ENCODE data around the gene FBXL13.
"Not testable (repeated sequence)": the region's sequence is repeated elsewhere in the genome, so short reads cannot be mapped to it uniquely, and the experiment has no call there.

The FBXL13 gene

GRCh38 chr7:103020876-103021275, 53.7 kb downstream of the FBXL13 start:
- not testable (repeated sequence) for DNase-seq

- DNase-seq, result not testable (repeated sequence)
Measured at GRCh38 chr7:103018295-103018694, 56.3 kb downstream of the FBXL13 start.

- DNase-seq, result no peak
Measured at GRCh38 chr7:103011650-103012049, 62.9 kb downstream of the FBXL13 start.

- DNase-seq, result no peak
Measured at GRCh38 chr7:103010211-103010610, 64.4 kb downstream of the FBXL13 start.

GRCh38 chr7:103009466-103010185, 65.0 kb downstream of the FBXL13 start:
- DNase-seq, result no peak

- DNase-seq, result no peak
Measured at GRCh38 chr7:103003004-103003403, 71.6 kb downstream of the FBXL13 start.

- no peak for DNase-seq
Measured at GRCh38 chr7:103001210-103001609, 73.4 kb downstream of the FBXL13 start.

GRCh38 chr7:102996957-102997356, 77.6 kb downstream of the FBXL13 start:
- no peak for DNase-seq

- DNase-seq, result not testable (repeated sequence)
Measured at GRCh38 chr7:102995609-102996008, 79.0 kb downstream of the FBXL13 start.

GRCh38 chr7:102994567-102994966, 80.0 kb downstream of the FBXL13 start:
- DNase-seq, result no peak

- no peak for DNase-seq
Measured at GRCh38 chr7:102993718-102994029, 80.9 kb downstream of the FBXL13 start.

- DNase-seq, result peak; percentile 9
Measured at GRCh38 chr7:102992938-102993717, 81.5 kb downstream of the FBXL13 start.

GRCh38 chr7:102992509-102992937, 82.1 kb downstream of the FBXL13 start:
- no peak for DNase-seq

GRCh38 chr7:102991540-102992214, 82.9 kb downstream of the FBXL13 start:
- no peak for DNase-seq

GRCh38 chr7:102991077-102991539, 83.5 kb downstream of the FBXL13 start:
- DNase-seq, result no peak

- DNase-seq, result no peak
Measured at GRCh38 chr7:102990642-102991041, 84.0 kb downstream of the FBXL13 start.

- no peak for DNase-seq
Measured at GRCh38 chr7:102988631-102989560, 85.7 kb downstream of the FBXL13 start.

- no peak for DNase-seq
Measured at GRCh38 chr7:102988088-102988487, 86.5 kb downstream of the FBXL13 start.

- DNase-seq, result no peak
Measured at GRCh38 chr7:102985176-102985783, 89.3 kb downstream of the FBXL13 start.

- DNase-seq, result no peak
Measured at GRCh38 chr7:102983602-102984001, 91.0 kb downstream of the FBXL13 start.

- DNase-seq, result no peak
Measured at GRCh38 chr7:102982235-102982634, 92.4 kb downstream of the FBXL13 start.

- no peak for DNase-seq
Measured at GRCh38 chr7:102981451-102981850, 93.1 kb downstream of the FBXL13 start.
